Left lobe of liver (tissue), 1 donor: ENCODE results near the gene AMELX. TPM values are rescaled to one million over a fixed set of nuclear protein-coding genes. Genes with fewer than 3 reads are reported as not detected.

ENCODE experiments used
- total RNA-seq: library from RNA; stranded (reverse); gene quantifications from one replicate; pipeline ENCODE4 v1.2.1, GENCODE V29; 2021
- donor health status: DM: no; HTN: yes; CAD: no.

Gene AMELX
- total RNA-seq, 1 donor from 2014 or later, result not detected

Other genes with a start within 250 kb of the AMELX start
- 9.6 TPM for gene HCCS, start 182.1 kb upstream of the AMELX start, total RNA-seq